Measurements from ENCODE around the gene BARHL2.

Gene BARHL2

DNA sequence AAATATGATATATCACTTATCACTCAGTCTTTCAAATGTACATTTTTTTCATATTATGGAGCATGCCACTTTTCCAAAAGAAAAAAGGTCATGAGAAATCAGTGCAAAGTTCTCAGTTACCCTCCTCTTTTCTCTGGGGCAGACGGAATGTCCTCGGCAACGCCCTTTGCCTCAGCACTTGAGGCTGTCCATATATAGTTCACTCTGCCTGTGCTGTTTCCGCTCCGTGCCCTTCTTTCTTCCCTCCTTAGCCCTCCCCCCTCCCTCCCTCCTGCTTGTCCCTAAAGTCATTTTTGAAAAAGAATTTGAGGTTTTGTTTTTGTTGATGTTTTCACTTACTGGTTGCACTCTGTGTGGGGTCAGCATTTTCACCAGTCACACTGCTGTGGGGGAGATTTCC is 5.4 kb downstream of the BARHL2 start:
- no peak for DNase-seq (ENCODE audit: extremely low spot score)
- POLR2A ChIA-PET: no interaction called here
- CTCF ChIA-PET: no interaction called here
- TF ChIP-seq LEF1 (IDR thresholded peaks at IDR 0.05; ENCODE audit: borderline replicate concordance): no peak
- no peak for TF ChIP-seq CTBP1 (IDR thresholded peaks at IDR 0.05; ENCODE audit: borderline replicate concordance)
- TF ChIP-seq ARNT (IDR thresholded peaks at IDR 0.05): no peak
- no peak for TF ChIP-seq SP1 (IDR thresholded peaks at IDR 0.05)
- no peak for TF ChIP-seq SUZ12 (IDR thresholded peaks at IDR 0.05)
- no peak for TF ChIP-seq TARDBP (IDR thresholded peaks at IDR 0.05)
- TF ChIP-seq ELF4 (IDR thresholded peaks at IDR 0.05): no peak
- no peak for TF ChIP-seq FOXK2 (IDR thresholded peaks at IDR 0.05)

DNA sequence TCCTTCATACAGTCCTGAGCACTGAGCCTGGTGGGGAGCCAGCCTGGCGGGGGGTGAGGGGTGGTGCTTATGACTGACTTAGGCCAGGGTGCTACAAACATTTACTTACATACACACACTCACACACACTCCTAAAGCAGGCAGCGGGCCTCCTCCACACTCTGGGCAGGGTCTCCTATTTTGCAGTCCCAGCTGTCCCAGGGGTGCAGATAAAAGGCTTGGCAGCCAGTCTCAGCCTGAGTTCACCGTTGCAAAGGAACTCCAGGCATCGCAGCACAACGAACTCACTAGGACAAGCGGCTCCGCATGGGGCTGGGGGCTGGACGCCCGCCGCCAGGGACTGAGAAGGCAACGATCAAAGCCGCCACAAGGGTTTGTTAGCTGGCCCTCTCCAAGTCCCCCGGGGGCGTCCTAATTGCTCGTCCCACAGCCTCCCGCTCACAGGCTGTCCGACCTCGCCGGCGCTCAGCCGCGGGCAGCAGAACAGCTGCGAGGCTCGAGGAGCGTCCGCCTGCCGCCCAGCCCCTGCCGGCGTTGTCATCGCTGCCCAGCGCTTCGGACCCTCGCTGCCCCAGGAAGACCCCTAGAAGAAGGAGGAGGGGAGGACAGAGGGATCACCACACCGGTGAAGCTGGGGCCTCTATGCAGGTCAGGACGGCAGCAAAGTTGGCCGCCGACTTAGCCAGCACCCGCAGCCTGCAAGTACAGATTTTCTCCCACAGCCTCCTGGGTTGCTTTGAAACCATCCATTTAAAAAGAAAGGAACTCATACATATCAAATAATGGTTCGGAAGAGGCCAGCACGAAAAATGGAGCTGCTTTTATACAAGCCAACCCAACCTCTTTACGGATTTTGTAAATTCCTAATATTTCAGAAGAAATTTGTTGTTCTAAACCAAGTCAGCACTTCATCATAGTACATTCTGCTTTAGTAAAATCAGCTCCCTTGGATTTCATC is 6.2 kb downstream of the BARHL2 start:
- DNase-seq (ENCODE audit: extremely low spot score): no peak

DNA sequence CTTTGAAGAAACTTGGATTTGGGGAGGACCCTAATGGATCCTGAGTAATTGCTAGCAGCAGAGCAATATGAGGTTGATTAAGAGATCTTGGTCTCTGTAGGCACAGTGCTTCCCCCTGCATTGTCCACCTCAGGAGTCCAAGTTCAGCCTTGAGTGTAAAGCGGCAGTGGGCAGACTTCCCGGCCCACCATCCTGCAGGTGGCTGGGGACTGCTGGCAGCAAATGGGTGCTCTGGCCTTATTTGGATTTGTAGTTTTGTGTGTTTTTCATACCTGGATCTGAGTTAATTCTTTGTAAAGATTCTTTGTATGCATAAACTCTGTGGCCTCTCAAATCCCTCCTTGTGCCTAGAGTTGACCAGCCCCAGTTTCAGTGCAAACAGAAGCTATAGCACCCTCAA is 7.6 kb downstream of the BARHL2 start:
- DNase-seq (ENCODE audit: extremely low spot score): no peak
- TF ChIP-seq CTBP1 (IDR thresholded peaks at IDR 0.05; ENCODE audit: borderline replicate concordance): no peak
- TF ChIP-seq TARDBP (IDR thresholded peaks at IDR 0.05): no peak
- no peak for TF ChIP-seq L3MBTL2 (conservative IDR thresholded peaks at IDR 0.05)
- TF ChIP-seq FOXK2 (IDR thresholded peaks at IDR 0.05): no peak
- no peak for TF ChIP-seq ARNT (IDR thresholded peaks at IDR 0.05)
- TF ChIP-seq SUZ12 (IDR thresholded peaks at IDR 0.05): no peak
- no peak for TF ChIP-seq BHLHE40 (IDR thresholded peaks at IDR 0.05; ENCODE audit: borderline replicate concordance)
- TF ChIP-seq ELF4 (IDR thresholded peaks at IDR 0.05): no peak
- no peak for TF ChIP-seq FOXA1 (IDR thresholded peaks at IDR 0.05)
- TF ChIP-seq, protein P1, sequence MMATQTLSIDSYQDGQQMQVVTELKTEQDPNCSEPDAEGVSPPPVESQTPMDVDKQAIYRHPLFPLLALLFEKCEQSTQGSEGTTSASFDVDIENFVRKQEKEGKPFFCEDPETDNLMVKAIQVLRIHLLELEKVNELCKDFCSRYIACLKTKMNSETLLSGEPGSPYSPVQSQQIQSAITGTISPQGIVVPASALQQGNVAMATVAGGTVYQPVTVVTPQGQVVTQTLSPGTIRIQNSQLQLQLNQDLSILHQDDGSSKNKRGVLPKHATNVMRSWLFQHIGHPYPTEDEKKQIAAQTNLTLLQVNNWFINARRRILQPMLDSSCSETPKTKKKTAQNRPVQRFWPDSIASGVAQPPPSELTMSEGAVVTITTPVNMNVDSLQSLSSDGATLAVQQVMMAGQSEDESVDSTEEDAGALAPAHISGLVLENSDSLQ (IDR thresholded peaks at IDR 0.05): no peak
- no peak for TF ChIP-seq LEF1 (IDR thresholded peaks at IDR 0.05; ENCODE audit: borderline replicate concordance)
- no peak for TF ChIP-seq HDGF (IDR thresholded peaks at IDR 0.05; ENCODE audit: borderline replicate concordance)
- TF ChIP-seq ZNF384 (IDR thresholded peaks at IDR 0.05): no peak
- no peak for TF ChIP-seq FOXM1 (IDR thresholded peaks at IDR 0.05; ENCODE audit: borderline replicate concordance)
- no peak for TF ChIP-seq SP1 (IDR thresholded peaks at IDR 0.05)
- TF ChIP-seq NFRKB (IDR thresholded peaks at IDR 0.05): no peak
- ChIA-PET CTCF (no interaction called here), POLR2A (no interaction called here)

More for the DNA sequence above, 6.2 kb downstream of the BARHL2 start:
- POLR2A ChIA-PET: no interaction called here
- TF ChIP-seq NFRKB (IDR thresholded peaks at IDR 0.05) (no peak), TARDBP (IDR thresholded peaks at IDR 0.05) (no peak), SP1 (IDR thresholded peaks at IDR 0.05) (no peak), FOXA1 (IDR thresholded peaks at IDR 0.05) (no peak), ARNT (IDR thresholded peaks at IDR 0.05) (no peak), LEF1 (IDR thresholded peaks at IDR 0.05; ENCODE audit: borderline replicate concordance) (no peak), FOXK2 (IDR thresholded peaks at IDR 0.05) (no peak), L3MBTL2 (conservative IDR thresholded peaks at IDR 0.05) (no peak)
- CTCF ChIA-PET: no interaction called here

DNA sequence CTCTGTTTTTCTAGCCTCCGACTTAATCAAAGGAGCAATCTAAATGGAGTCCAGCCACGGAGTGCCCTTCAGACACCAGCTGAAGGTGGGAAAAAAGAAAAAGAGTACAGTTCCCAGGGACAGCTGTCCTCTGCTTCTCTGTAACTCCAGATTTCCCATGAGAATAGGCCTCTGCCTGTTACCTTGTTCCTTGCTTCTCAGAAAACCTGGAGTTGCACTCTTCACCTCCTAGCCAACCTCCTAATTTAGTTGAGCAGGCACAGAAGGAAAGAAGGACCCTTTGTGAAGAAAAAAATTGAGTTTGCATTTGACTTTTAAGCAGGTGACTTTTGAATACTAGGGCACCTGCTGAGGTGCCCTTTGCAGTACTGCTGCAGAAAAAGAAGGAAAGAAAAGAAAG is 8.3 kb downstream of the BARHL2 start:
- POLR2A ChIA-PET: no interaction called here
- TF ChIP-seq ZNF384 (IDR thresholded peaks at IDR 0.05) (no peak), SUZ12 (IDR thresholded peaks at IDR 0.05) (no peak), TARDBP (IDR thresholded peaks at IDR 0.05) (no peak), FOXK2 (IDR thresholded peaks at IDR 0.05) (no peak), ELF4 (IDR thresholded peaks at IDR 0.05) (no peak), CTBP1 (IDR thresholded peaks at IDR 0.05; ENCODE audit: borderline replicate concordance) (no peak), L3MBTL2 (conservative IDR thresholded peaks at IDR 0.05) (no peak), SP1 (IDR thresholded peaks at IDR 0.05) (no peak), NFRKB (IDR thresholded peaks at IDR 0.05) (no peak), FOXM1 (IDR thresholded peaks at IDR 0.05; ENCODE audit: borderline replicate concordance) (no peak), BHLHE40 (IDR thresholded peaks at IDR 0.05; ENCODE audit: borderline replicate concordance) (no peak), LEF1 (IDR thresholded peaks at IDR 0.05; ENCODE audit: borderline replicate concordance) (no peak), FOXA1 (IDR thresholded peaks at IDR 0.05) (no peak), ARNT (IDR thresholded peaks at IDR 0.05) (no peak), HDGF (IDR thresholded peaks at IDR 0.05; ENCODE audit: borderline replicate concordance) (no peak)
- TF ChIP-seq, protein P1 (IDR thresholded peaks at IDR 0.05): no peak
- no peak for DNase-seq (ENCODE audit: extremely low spot score)
- CTCF ChIA-PET: interaction anchor here (2.0 kb wide), 1 partner anchor 13 kb away, joined by 9 read pairs; no protein-coding TSS in a partner anchor

DNA sequence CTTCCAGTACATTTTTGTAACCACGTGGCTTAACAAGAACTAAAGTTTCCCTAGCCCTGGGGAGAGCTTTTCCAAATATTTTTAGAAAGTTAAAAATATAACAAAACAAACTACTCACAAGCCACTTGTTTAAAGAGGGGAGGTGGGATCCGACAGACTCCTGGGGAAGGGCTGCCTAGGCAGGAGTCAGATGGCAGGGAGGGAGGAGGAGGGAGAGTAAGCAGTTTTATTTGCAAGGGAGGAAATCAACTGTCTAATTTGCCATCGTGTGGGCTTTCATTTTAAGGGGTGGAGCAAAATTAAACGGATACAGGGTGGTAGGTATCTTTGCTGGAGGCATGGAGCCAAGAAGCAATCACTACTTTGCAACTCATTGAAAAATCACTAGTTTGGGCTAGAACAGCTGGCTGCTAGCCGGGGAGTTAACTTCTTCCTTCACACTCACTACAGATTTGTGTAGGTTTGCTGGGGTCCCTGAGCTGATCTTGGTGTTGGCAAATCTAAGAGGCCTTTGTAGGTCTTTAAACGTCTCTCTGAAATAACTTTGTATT is 8.8 kb downstream of the BARHL2 start:
- ChIA-PET POLR2A (no interaction called here), CTCF (interaction anchor here (2.0 kb wide), 1 partner anchor 13 kb away, joined by 9 read pairs; no protein-coding TSS in a partner anchor)
- DNase-seq (ENCODE audit: extremely low spot score): no peak

More for the DNA sequence above, 8.8 kb downstream of the BARHL2 start:
- TF ChIP-seq FOXA1 (IDR thresholded peaks at IDR 0.05) (no peak), SUZ12 (IDR thresholded peaks at IDR 0.05) (no peak), FOXM1 (IDR thresholded peaks at IDR 0.05; ENCODE audit: borderline replicate concordance) (no peak), LEF1 (IDR thresholded peaks at IDR 0.05; ENCODE audit: borderline replicate concordance) (no peak), ELF4 (IDR thresholded peaks at IDR 0.05) (no peak), NFRKB (IDR thresholded peaks at IDR 0.05) (no peak), SP1 (IDR thresholded peaks at IDR 0.05) (no peak), ARNT (IDR thresholded peaks at IDR 0.05) (no peak), TARDBP (IDR thresholded peaks at IDR 0.05) (no peak), L3MBTL2 (conservative IDR thresholded peaks at IDR 0.05) (no peak), ZNF384 (IDR thresholded peaks at IDR 0.05) (no peak), CTBP1 (IDR thresholded peaks at IDR 0.05; ENCODE audit: borderline replicate concordance) (no peak), BHLHE40 (IDR thresholded peaks at IDR 0.05; ENCODE audit: borderline replicate concordance) (no peak)
- TF ChIP-seq, protein P1 (IDR thresholded peaks at IDR 0.05): no peak
